ENCODE measurements around the gene SCEL.

DNA sequence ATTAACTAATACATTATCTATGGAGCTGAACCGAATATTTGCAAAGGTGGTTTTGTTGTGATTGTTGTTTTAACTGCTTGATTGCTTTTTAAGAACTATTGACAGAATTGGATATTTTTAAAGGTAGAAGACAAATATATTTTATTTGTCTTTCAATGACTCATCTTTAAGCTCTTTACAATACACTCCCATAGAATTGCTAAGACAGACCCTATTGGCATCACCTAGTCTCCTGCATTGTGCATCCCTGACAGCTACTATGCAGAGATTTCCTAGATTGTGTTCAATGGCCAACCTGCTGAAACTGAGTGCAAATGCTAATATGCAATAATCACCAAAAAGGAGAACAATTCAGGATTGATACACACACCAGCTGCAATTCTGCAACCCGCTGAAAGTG lies 19.7 kb upstream of the SCEL start:
- TF ChIP-seq, protein P1, sequence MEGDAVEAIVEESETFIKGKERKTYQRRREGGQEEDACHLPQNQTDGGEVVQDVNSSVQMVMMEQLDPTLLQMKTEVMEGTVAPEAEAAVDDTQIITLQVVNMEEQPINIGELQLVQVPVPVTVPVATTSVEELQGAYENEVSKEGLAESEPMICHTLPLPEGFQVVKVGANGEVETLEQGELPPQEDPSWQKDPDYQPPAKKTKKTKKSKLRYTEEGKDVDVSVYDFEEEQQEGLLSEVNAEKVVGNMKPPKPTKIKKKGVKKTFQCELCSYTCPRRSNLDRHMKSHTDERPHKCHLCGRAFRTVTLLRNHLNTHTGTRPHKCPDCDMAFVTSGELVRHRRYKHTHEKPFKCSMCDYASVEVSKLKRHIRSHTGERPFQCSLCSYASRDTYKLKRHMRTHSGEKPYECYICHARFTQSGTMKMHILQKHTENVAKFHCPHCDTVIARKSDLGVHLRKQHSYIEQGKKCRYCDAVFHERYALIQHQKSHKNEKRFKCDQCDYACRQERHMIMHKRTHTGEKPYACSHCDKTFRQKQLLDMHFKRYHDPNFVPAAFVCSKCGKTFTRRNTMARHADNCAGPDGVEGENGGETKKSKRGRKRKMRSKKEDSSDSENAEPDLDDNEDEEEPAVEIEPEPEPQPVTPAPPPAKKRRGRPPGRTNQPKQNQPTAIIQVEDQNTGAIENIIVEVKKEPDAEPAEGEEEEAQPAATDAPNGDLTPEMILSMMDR (IDR thresholded peaks at IDR 0.05; ENCODE audit: insufficient read depth, low read length): no peak
- TF ChIP-seq POLR2AphosphoS5 (IDR thresholded peaks at IDR 0.05; ENCODE audit: low read depth) (no peak), REST (IDR thresholded peaks at IDR 0.05; ENCODE audit: insufficient replicate concordance, low read depth) (no peak), SPI1 (IDR thresholded peaks at IDR 0.05; ENCODE audit: borderline replicate concordance, low read depth) (no peak)
